ENCODE data around the gene KLHL14.
"Not testable (repeated sequence)": the region's sequence is repeated elsewhere in the genome, so short reads cannot be mapped to it uniquely, and the experiment has no call there.

KLHL14 gene

GRCh38 chr18:32772581-32773381 is at the start of gene KLHL14:
Gene KLHL14, minus strand, starts transcription at chr18:32773023. Its CDS starts 2,432 bp downstream, at chr18:32770591.
- no peak for ATAC-seq
- H3K4me1 Mint-ChIP-seq = peaks cover 14% of the 10 kb centered on the region
- no peak for DNase-seq
- H3K4me3 Mint-ChIP-seq = peak within 1 kb of the TSS; percentile 15 to 55
- H3K9me3 Mint-ChIP-seq = no peaks in the 10 kb centered on the region
- peaks cover 67% of the 10 kb centered on the region for H3K27me3 Mint-ChIP-seq
- no peak within 1 kb of the TSS for H3K27ac Mint-ChIP-seq

DNA sequence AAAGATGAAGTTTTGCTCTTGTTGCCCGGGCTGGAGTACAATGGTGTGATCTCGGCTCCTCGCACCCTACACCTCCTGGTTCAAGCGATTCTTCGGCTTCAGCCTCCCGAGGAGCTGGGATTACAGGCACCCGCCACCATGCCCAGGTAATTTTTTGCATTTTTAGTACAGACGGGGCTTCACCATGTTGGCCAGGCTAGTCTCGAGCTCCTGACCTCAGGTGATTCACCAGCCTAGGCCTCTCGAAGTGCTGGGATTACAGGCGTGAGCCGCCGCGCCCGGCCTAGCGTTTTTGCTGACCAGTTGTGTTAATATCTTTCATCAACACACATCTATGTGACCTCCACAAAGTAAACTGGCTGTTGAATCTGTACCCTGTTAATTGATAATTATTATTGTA is 49.4 kb upstream of the KLHL14 start:
- Mint-ChIP-seq H3K27ac (no peak overlapping the region), H3K4me3 (no peak overlapping the region), H3K4me1 (no peaks in the 10 kb centered on the region), H3K27me3 (no peaks in the 10 kb centered on the region), H3K9me3 (no peaks in the 10 kb centered on the region)
- DNase-seq (no peak), ATAC-seq (no peak)

DNA sequence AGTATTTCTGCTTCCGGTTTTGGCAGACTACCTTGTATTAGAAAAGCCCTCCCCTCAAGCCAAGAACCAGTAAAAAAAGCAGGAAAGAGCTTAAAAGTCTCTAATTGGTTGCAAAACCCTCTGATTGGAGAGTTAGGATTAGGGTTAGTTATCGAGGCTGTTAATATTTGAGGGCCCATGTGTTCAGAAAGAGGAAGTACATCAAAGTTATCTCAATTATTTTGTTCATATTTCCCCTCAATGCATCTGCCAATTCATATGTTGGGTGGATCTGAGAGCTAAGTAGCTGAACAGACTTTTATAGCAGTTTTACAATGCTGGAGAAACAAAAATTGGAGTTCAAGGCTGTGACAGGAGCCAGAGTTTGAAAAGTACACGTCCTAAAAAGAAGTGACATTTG is 43.1 kb upstream of the KLHL14 start:
- Mint-ChIP-seq H3K4me3 (no peak overlapping the region), H3K27me3 (no peaks in the 10 kb centered on the region), H3K9me3 (peaks cover 4 to 5% of the 10 kb centered on the region in 2 donors), H3K4me1 (no peaks in the 10 kb centered on the region), H3K27ac (no peak overlapping the region)
- no peak for DNase-seq
- no peak for ATAC-seq

DNA sequence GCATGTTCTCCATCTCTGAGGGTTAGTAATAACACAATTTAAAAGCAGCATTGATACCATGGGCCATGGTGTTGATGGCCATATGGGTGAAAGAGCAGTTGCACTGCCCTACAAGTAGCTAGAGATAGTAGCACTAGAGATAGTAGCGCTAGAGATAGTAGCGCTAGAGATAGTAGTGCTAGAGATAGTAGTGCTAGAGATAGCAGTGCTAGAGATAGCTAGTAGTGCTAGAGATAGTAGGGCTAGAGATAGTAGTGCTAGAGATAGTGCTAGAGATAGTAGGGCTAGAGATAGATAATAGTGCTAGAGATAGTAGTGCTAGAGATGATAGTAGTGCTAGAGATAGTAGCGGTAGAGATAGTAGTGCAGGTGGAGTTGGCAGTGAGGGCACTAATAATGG is 39.5 kb upstream of the KLHL14 start:
- DNase-seq (no peak), ATAC-seq (no peak)
- Mint-ChIP-seq H3K27ac (no peak overlapping the region), H3K4me1 (no peaks in the 10 kb centered on the region), H3K27me3 (no peaks in the 10 kb centered on the region), H3K4me3 (no peak overlapping the region), H3K9me3 (peaks cover 4 to 5% of the 10 kb centered on the region in 2 donors)

DNA sequence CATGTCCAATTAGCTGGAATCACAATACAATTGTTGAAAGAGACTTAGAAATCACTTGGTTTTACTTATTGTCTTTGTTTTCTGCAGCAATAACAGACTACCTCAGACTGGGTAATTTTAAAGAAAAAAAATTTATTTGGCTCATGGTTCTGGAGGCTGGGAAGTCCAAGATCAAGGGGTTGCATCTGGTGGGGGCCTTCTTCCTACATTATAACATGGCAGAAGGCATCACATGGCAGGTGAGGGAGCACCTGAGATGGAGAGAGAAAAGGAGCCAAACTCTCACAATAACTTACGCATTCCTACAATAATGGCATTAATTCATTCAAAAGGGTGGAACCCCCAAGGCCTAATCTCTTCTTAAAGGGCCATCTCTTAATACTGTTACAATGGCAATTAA is 37.5 kb upstream of the KLHL14 start:
- H3K27ac Mint-ChIP-seq = no peak overlapping the region
- H3K27me3 Mint-ChIP-seq = no peaks in the 10 kb centered on the region
- ATAC-seq = no peak
- no peaks in the 10 kb centered on the region for H3K4me1 Mint-ChIP-seq
- H3K4me3 Mint-ChIP-seq = no peak overlapping the region
- DNase-seq = no peak
- H3K9me3 Mint-ChIP-seq = peaks cover 4 to 5% of the 10 kb centered on the region in 2 donors

- H3K4me1 Mint-ChIP-seq = no peaks in the 10 kb centered on the region
- no peak overlapping the region for H3K4me3 Mint-ChIP-seq
- H3K27ac Mint-ChIP-seq = no peak overlapping the region
- ATAC-seq (no peak), DNase-seq (no peak)
- H3K9me3 Mint-ChIP-seq = no peaks in the 10 kb centered on the region
- no peaks in the 10 kb centered on the region for H3K27me3 Mint-ChIP-seq
These were observed 32.5 kb upstream of the KLHL14 start for GRCh38 chr18:32805354-32805753.

- Mint-ChIP-seq H3K4me1 (no peaks in the 10 kb centered on the region), H3K4me3 (no peak overlapping the region), H3K9me3 (no peaks in the 10 kb centered on the region), H3K27ac (peak overlapping the region in 1 of 2 donors; percentile 29), H3K27me3 (no peaks in the 10 kb centered on the region)
- ATAC-seq = no peak
- no peak for DNase-seq
These were observed 31.5 kb upstream of the KLHL14 start for GRCh38 chr18:32804134-32804888.

GRCh38 chr18:32803568-32803967 is 30.7 kb upstream of the KLHL14 start:
- no peak for DNase-seq
- no peak for ATAC-seq
- Mint-ChIP-seq H3K4me1 (no peaks in the 10 kb centered on the region), H3K4me3 (no peak overlapping the region), H3K27ac (no peak overlapping the region), H3K9me3 (no peaks in the 10 kb centered on the region), H3K27me3 (no peaks in the 10 kb centered on the region)

DNA sequence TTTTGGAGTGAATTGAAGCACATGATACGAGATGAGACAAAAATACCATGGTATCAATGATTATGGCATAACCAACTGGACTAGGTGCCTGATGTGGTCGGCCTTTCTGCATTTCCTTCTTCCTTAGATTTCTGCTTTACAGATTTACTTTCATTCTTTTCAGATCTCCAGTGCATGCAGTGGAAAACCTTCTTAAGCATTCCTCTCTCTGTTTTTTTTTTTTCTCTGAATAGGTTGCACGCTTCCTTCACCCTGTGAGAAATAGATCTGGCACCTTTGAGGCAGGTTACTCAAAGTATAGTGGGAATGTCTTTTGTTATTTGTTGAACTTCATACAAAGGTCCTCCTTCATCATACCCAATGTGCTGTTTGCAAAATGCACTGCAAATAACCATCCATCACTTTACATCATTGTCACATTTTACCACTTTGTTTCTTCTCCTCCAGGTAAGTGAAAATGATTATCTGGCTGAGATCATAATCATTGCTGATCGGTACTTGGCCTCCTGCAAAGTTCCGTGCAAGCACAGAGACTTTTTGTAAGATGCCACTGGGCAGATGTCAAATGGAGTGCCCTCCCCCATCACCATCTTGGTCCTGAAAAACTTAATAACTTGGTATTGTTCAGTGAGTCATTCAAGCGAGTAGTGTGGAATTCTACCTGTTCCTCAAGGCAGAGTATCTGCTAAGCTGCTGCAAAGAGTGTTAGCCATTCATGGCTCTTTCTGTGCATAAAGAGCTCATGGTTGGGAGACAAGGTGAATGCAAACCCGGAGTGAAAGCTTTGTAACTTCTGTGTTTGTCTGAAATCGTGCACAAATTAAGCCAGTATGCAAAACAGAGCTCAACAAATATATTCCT is 30.0 kb upstream of the KLHL14 start:
- Mint-ChIP-seq H3K4me1 (no peaks in the 10 kb centered on the region), H3K27me3 (no peaks in the 10 kb centered on the region), H3K9me3 (no peaks in the 10 kb centered on the region), H3K27ac (peak overlapping the region in 1 of 2 donors; percentile 37), H3K4me3 (no peak overlapping the region)
- no peak for DNase-seq
- no peak for ATAC-seq

- H3K27ac Mint-ChIP-seq = no peak overlapping the region
- ATAC-seq = no peak
These were observed 28.4 kb upstream of the KLHL14 start for GRCh38 chr18:32801228-32801627.

GRCh38 chr18:32798209-32798960 is 25.6 kb upstream of the KLHL14 start:
- no peaks in the 10 kb centered on the region for H3K27me3 Mint-ChIP-seq
- H3K27ac Mint-ChIP-seq = no peak overlapping the region
- ATAC-seq (no peak), DNase-seq (no peak)
- H3K4me1 Mint-ChIP-seq = no peaks in the 10 kb centered on the region
- H3K4me3 Mint-ChIP-seq = no peak overlapping the region
- peaks cover 4 to 8% of the 10 kb centered on the region in 2 donors for H3K9me3 Mint-ChIP-seq

More at GRCh38 chr18:32801228-32801627, 28.4 kb upstream of the KLHL14 start:
- no peak for DNase-seq
- Mint-ChIP-seq H3K4me3 (no peak overlapping the region), H3K4me1 (no peaks in the 10 kb centered on the region), H3K27me3 (no peaks in the 10 kb centered on the region), H3K9me3 (peaks cover 4 to 5% of the 10 kb centered on the region in 2 donors)

- not testable (repeated sequence) for H3K27ac Mint-ChIP-seq, H3K9me3 Mint-ChIP-seq, H3K27me3 Mint-ChIP-seq, DNase-seq, H3K4me3 Mint-ChIP-seq, H3K4me1 Mint-ChIP-seq, ATAC-seq
These were observed 21.8 kb upstream of the KLHL14 start for GRCh38 chr18:32794667-32795066.

DNA sequence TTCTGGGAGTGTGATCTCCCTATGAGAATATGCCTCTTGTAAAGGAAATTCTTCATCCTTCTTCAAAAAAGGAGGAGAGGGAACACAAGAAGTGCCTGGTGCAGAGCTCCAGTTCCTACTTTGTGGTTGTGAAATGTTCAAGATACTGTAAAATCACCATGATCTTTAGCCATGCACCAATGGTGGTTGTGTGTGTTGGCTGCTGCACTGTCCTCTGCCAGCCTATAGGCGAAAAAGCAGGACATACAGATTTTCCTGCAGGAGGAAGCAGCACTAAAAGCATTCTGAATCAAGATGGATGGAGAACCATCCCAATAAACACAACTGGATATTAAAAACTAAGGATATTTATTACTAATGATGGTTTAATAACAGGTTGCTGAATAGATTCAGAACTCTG is 6.2 kb upstream of the KLHL14 start:
- Mint-ChIP-seq H3K9me3 (peaks cover 0 to 8% of the 10 kb centered on the region in 2 donors), H3K27me3 (peaks cover 8% of the 10 kb centered on the region), H3K27ac (no peak overlapping the region), H3K4me1 (no peaks in the 10 kb centered on the region), H3K4me3 (no peak overlapping the region)
- ATAC-seq = no peak
- DNase-seq = no peak

GRCh38 chr18:32777049-32777448 is 4.2 kb upstream of the KLHL14 start:
- H3K4me3 Mint-ChIP-seq = no peak overlapping the region
- ATAC-seq = no peak
- H3K9me3 Mint-ChIP-seq = peaks cover 0 to 1% of the 10 kb centered on the region in 2 donors
- peaks cover 6% of the 10 kb centered on the region for H3K4me1 Mint-ChIP-seq
- DNase-seq = no peak
- H3K27ac Mint-ChIP-seq = no peak overlapping the region
- H3K27me3 Mint-ChIP-seq = peaks cover 28% of the 10 kb centered on the region

DNA sequence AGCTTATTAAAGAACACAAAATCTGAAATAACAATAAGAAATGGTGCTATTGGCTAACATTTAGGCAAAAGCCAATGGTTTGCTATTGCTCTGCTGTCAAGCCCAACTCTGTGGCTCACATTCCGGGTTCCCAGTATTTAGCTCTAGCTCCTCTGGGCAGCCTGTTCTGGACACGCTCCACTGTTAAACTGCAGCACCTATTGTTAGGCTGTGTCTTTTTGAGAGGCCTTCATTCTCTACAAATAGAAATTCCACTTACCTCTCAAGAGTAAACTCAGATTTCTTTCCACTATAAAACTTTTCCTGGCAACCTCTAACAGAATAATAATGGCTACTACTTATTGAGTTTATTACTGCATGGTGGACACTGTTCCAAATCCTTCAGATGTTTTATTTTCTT is 3.7 kb upstream of the KLHL14 start:
- peaks cover 8% of the 10 kb centered on the region for H3K4me1 Mint-ChIP-seq
- no peak for DNase-seq
- H3K27ac Mint-ChIP-seq = no peak overlapping the region
- no peaks in the 10 kb centered on the region for H3K9me3 Mint-ChIP-seq
- peaks cover 33% of the 10 kb centered on the region for H3K27me3 Mint-ChIP-seq
- H3K4me3 Mint-ChIP-seq = no peak overlapping the region
- no peak for ATAC-seq

Data from stimulated activated naive CD8-positive, alpha-beta T cell treated with anti-CD3 and anti-CD28 coated beads, Interleukin-15, amount 100 ng/mL, for 72 hours (primary cell).